Measurements from ENCODE around the gene INF2.
"Not testable (repeated sequence)": the region's sequence is repeated elsewhere in the genome, so short reads cannot be mapped to it uniquely, and the experiment has no call there.

The INF2 gene

GRCh38 chr14:104659146-104659545, 30.3 kb upstream of the INF2 start:
- Histone ChIP-seq H3K36me3 (ENCODE audit: control insufficient read depth, insufficient read depth, low read length, severe bottlenecking) (no peaks in the 10 kb centered on the region), H3K4me3 (ENCODE audit: low read length) (no peak overlapping the region), H3K27me3 (replicated peaks; ENCODE audit: control insufficient read depth, insufficient read depth, low read length) (peaks cover 47% of the 10 kb centered on the region), H3K4me1 (ENCODE audit: control insufficient read depth, insufficient read depth, low read length) (no peaks in the 10 kb centered on the region), H3K9ac (ENCODE audit: low read length) (no peak overlapping the region), H3K9me3 (ENCODE audit: control insufficient read depth, low read length) (peaks cover 13% of the 10 kb centered on the region)
- no peak for DNase-seq (ENCODE audit: low read depth)

- Histone ChIP-seq H3K36me3 (ENCODE audit: control insufficient read depth, insufficient read depth, low read length, severe bottlenecking) (no peaks in the 10 kb centered on the region), H3K27me3 (replicated peaks; ENCODE audit: control insufficient read depth, insufficient read depth, low read length) (peaks cover 52% of the 10 kb centered on the region), H3K9me3 (ENCODE audit: control insufficient read depth, low read length) (peaks cover 13% of the 10 kb centered on the region), H3K4me1 (ENCODE audit: control insufficient read depth, insufficient read depth, low read length) (no peaks in the 10 kb centered on the region), H3K4me3 (ENCODE audit: low read length) (no peak overlapping the region), H3K9ac (ENCODE audit: low read length) (no peak overlapping the region)
- DNase-seq (ENCODE audit: low read depth), result no peak
Measured at GRCh38 chr14:104659764-104660523, 29.5 kb upstream of the INF2 start.

- Histone ChIP-seq H3K9me3 (ENCODE audit: control insufficient read depth, low read length) (peaks cover 9% of the 10 kb centered on the region), H3K9ac (ENCODE audit: low read length) (no peak overlapping the region), H3K4me1 (ENCODE audit: control insufficient read depth, insufficient read depth, low read length) (no peaks in the 10 kb centered on the region), H3K4me3 (ENCODE audit: low read length) (no peak overlapping the region), H3K36me3 (ENCODE audit: control insufficient read depth, insufficient read depth, low read length, severe bottlenecking) (no peaks in the 10 kb centered on the region), H3K27me3 (replicated peaks; ENCODE audit: control insufficient read depth, insufficient read depth, low read length) (peaks cover 49% of the 10 kb centered on the region)
- DNase-seq (ENCODE audit: low read depth), result no peak
Measured at GRCh38 chr14:104660597-104660996, 28.8 kb upstream of the INF2 start.

GRCh38 chr14:104661086-104661485, 28.3 kb upstream of the INF2 start:
- H3K4me3 ChIP-seq (ENCODE audit: low read length), result no peak overlapping the region
- peaks cover 45% of the 10 kb centered on the region for H3K27me3 ChIP-seq (replicated peaks; ENCODE audit: control insufficient read depth, insufficient read depth, low read length)
- H3K4me1 ChIP-seq (ENCODE audit: control insufficient read depth, insufficient read depth, low read length), result no peaks in the 10 kb centered on the region
- H3K36me3 ChIP-seq (ENCODE audit: control insufficient read depth, insufficient read depth, low read length, severe bottlenecking), result no peaks in the 10 kb centered on the region
- DNase-seq (ENCODE audit: low read depth), result no peak
- no peak overlapping the region for H3K9ac ChIP-seq (ENCODE audit: low read length)
- peaks cover 8% of the 10 kb centered on the region for H3K9me3 ChIP-seq (ENCODE audit: control insufficient read depth, low read length)

GRCh38 chr14:104661528-104662157, 27.8 kb upstream of the INF2 start:
- not testable (repeated sequence) for H3K9ac ChIP-seq (ENCODE audit: low read length); DNase-seq (ENCODE audit: low read depth); H3K9me3 ChIP-seq (ENCODE audit: control insufficient read depth, low read length); H3K4me1 ChIP-seq (ENCODE audit: control insufficient read depth, insufficient read depth, low read length); H3K4me3 ChIP-seq (ENCODE audit: low read length); H3K36me3 ChIP-seq (ENCODE audit: control insufficient read depth, insufficient read depth, low read length, severe bottlenecking)
- peaks cover 43% of the 10 kb centered on the region for H3K27me3 ChIP-seq (replicated peaks; ENCODE audit: control insufficient read depth, insufficient read depth, low read length)

GRCh38 chr14:104662472-104662871, 26.9 kb upstream of the INF2 start:
- H3K36me3 ChIP-seq (ENCODE audit: control insufficient read depth, insufficient read depth, low read length, severe bottlenecking); H3K9ac ChIP-seq (ENCODE audit: low read length); H3K4me1 ChIP-seq (ENCODE audit: control insufficient read depth, insufficient read depth, low read length); H3K4me3 ChIP-seq (ENCODE audit: low read length); H3K9me3 ChIP-seq (ENCODE audit: control insufficient read depth, low read length); DNase-seq (ENCODE audit: low read depth): not testable (repeated sequence)
- H3K27me3 ChIP-seq (replicated peaks; ENCODE audit: control insufficient read depth, insufficient read depth, low read length), result peaks cover 43% of the 10 kb centered on the region

GRCh38 chr14:104664107-104664506, 25.3 kb upstream of the INF2 start:
- DNase-seq (ENCODE audit: low read depth), result no peak
- Histone ChIP-seq H3K9me3 (ENCODE audit: control insufficient read depth, low read length) (peaks cover 8% of the 10 kb centered on the region), H3K36me3 (ENCODE audit: control insufficient read depth, insufficient read depth, low read length, severe bottlenecking) (no peaks in the 10 kb centered on the region), H3K9ac (ENCODE audit: low read length) (no peak overlapping the region), H3K27me3 (replicated peaks; ENCODE audit: control insufficient read depth, insufficient read depth, low read length) (peaks cover 32% of the 10 kb centered on the region), H3K4me1 (ENCODE audit: control insufficient read depth, insufficient read depth, low read length) (no peaks in the 10 kb centered on the region), H3K4me3 (ENCODE audit: low read length) (no peak overlapping the region)

- Histone ChIP-seq H3K27me3 (replicated peaks; ENCODE audit: control insufficient read depth, insufficient read depth, low read length) (peaks cover 28% of the 10 kb centered on the region), H3K9me3 (ENCODE audit: control insufficient read depth, low read length) (peaks cover 8% of the 10 kb centered on the region), H3K4me1 (ENCODE audit: control insufficient read depth, insufficient read depth, low read length) (no peaks in the 10 kb centered on the region), H3K36me3 (ENCODE audit: control insufficient read depth, insufficient read depth, low read length, severe bottlenecking) (no peaks in the 10 kb centered on the region), H3K9ac (ENCODE audit: low read length) (no peak overlapping the region), H3K4me3 (ENCODE audit: low read length) (no peak overlapping the region)
- DNase-seq (ENCODE audit: low read depth), result no peak
Measured at GRCh38 chr14:104664588-104664987, 24.8 kb upstream of the INF2 start.

- H3K4me3 ChIP-seq (ENCODE audit: low read length), result no peak overlapping the region
- H3K4me1 ChIP-seq (ENCODE audit: control insufficient read depth, insufficient read depth, low read length), result no peaks in the 10 kb centered on the region
- peaks cover 22% of the 10 kb centered on the region for H3K27me3 ChIP-seq (replicated peaks; ENCODE audit: control insufficient read depth, insufficient read depth, low read length)
- H3K36me3 ChIP-seq (ENCODE audit: control insufficient read depth, insufficient read depth, low read length, severe bottlenecking), result no peaks in the 10 kb centered on the region
- H3K9ac ChIP-seq (ENCODE audit: low read length), result no peak overlapping the region
- peaks cover 8% of the 10 kb centered on the region for H3K9me3 ChIP-seq (ENCODE audit: control insufficient read depth, low read length)
- peak; percentile 10 for DNase-seq (ENCODE audit: low read depth)
Measured at GRCh38 chr14:104665114-104665656, 24.2 kb upstream of the INF2 start.

- Histone ChIP-seq H3K4me3 (ENCODE audit: low read length) (no peak overlapping the region), H3K9ac (ENCODE audit: low read length) (no peak overlapping the region), H3K36me3 (ENCODE audit: control insufficient read depth, insufficient read depth, low read length, severe bottlenecking) (no peaks in the 10 kb centered on the region), H3K4me1 (ENCODE audit: control insufficient read depth, insufficient read depth, low read length) (no peaks in the 10 kb centered on the region), H3K9me3 (ENCODE audit: control insufficient read depth, low read length) (peaks cover 8% of the 10 kb centered on the region), H3K27me3 (replicated peaks; ENCODE audit: control insufficient read depth, insufficient read depth, low read length) (peaks cover 15% of the 10 kb centered on the region)
- DNase-seq (ENCODE audit: low read depth), result no peak
Measured at GRCh38 chr14:104665657-104666522, 23.5 kb upstream of the INF2 start.

GRCh38 chr14:104666523-104666895, 22.9 kb upstream of the INF2 start:
- H3K4me3 ChIP-seq (ENCODE audit: low read length); H3K27me3 ChIP-seq (replicated peaks; ENCODE audit: control insufficient read depth, insufficient read depth, low read length); H3K9me3 ChIP-seq (ENCODE audit: control insufficient read depth, low read length); DNase-seq (ENCODE audit: low read depth); H3K4me1 ChIP-seq (ENCODE audit: control insufficient read depth, insufficient read depth, low read length); H3K9ac ChIP-seq (ENCODE audit: low read length); H3K36me3 ChIP-seq (ENCODE audit: control insufficient read depth, insufficient read depth, low read length, severe bottlenecking): not testable (repeated sequence)
